Endothelial cell of umbilical vein (primary cell): ENCODE data around the gene MAP4K4. TPM values are rescaled to one million over a fixed set of nuclear protein-coding genes. Genes with fewer than 3 reads are reported as not detected.

Experiments used
- BruUV-seq: library from RNA; stranded (reverse); fragments of 400-500 nt; replicated peaks from 2 replicates; lab custom pipeline; 2021; lab: Mats Ljungman, UMichigan
- CTCF ChIA-PET: fragments of 300-600, 350-600 bp; sonication (Branson Sonifier 250); formaldehyde crosslinking; loops from one replicate; lab custom pipeline; 2021; ENCODE audit warnings: antibody characterized with exemption, inconsistent platforms; lab: Charles Lee
- POLR2A ChIA-PET: fragments of 300-600, 350-600 bp; sonication (Branson Sonifier 250); formaldehyde crosslinking; loops from one replicate; lab custom pipeline; 2021; ENCODE audit warnings: antibody characterized with exemption, inconsistent platforms; lab: Charles Lee
- DNase-seq: peaks from one replicate; pipeline ENCODE4 v3.0.0-alpha.2; 2011; ENCODE audit warnings: low read depth, low spot score
- FAIRE-seq: peaks from 2 replicates; lab custom pipeline; 2011; peaks lifted over from hg19 to GRCh38; lab: Jason Lieb, UNC
- H2AFZ ChIP-seq: 2 replicates; pipeline ENCODE4 v1.6.0; 2012; ENCODE audit warnings: low read depth, low read length, control low read depth, inconsistent platforms
- H3K27ac ChIP-seq: 2 replicates; pipeline ENCODE4 v1.5.1; 2011; ENCODE audit warnings: low read depth, mild to moderate bottlenecking, control low read depth, low read length, moderate library complexity; ENCODE audit not compliant: insufficient read depth
- H3K27me3 ChIP-seq, 2 experiments: 2 replicates each; pipeline versions ENCODE4 v1.6.0 to v1.6.1; 2011; ENCODE audit warnings: low read length in 2 of 2, mixed read lengths in 1 of 2; ENCODE audit not compliant: control insufficient read depth in 2 of 2, insufficient read depth in 2 of 2
- H3K36me3 ChIP-seq, 2 experiments: 2 replicates in 1 of 2; 3 replicates in 1 of 2; pipeline ENCODE4 v1.5.1; 2011; ENCODE audit warnings: low read length in 2 of 2, mild to moderate bottlenecking in 1 of 2, moderate library complexity in 1 of 2; ENCODE audit not compliant: control insufficient read depth in 2 of 2, insufficient read depth in 2 of 2; ENCODE audit errors: extremely low read depth in 1 of 2
- H3K4me1 ChIP-seq: 3 replicates; pipeline ENCODE4 v1.5.1; 2011; ENCODE audit warnings: mild to moderate bottlenecking, low read length; ENCODE audit not compliant: control insufficient read depth, insufficient read depth; ENCODE audit errors: extremely low read depth
- H3K4me2 ChIP-seq: 2 replicates; pipeline ENCODE4 v1.6.1; 2011; ENCODE audit warnings: low read length, control low read depth, mixed read lengths; ENCODE audit not compliant: insufficient read depth
- H3K4me3 ChIP-seq, 3 experiments: fragments of 200-600 bp in 1 of 3; sonication (generic), shearing (Covaris generic) in 1 of 3; replicated peaks in 1 of 3; 2 replicates each; pipeline ENCODE4 v1.5.1; 2011 to 2016; ENCODE audit warnings: control low read depth in 3 of 3, low read length in 3 of 3, mild to moderate bottlenecking in 2 of 3, inconsistent platforms in 1 of 3, low read depth in 1 of 3, moderate library complexity in 1 of 3; ENCODE audit not compliant: insufficient read depth in 1 of 3
- H3K79me2 ChIP-seq: 2 replicates; pipeline ENCODE4 v1.6.0; 2012; ENCODE audit warnings: low read length, inconsistent platforms; ENCODE audit not compliant: control insufficient read depth, insufficient read depth
- H3K9ac ChIP-seq: replicated peaks from 2 replicates; pipeline ENCODE3; 2011; ENCODE audit warnings: low read length, control low read depth; ENCODE audit not compliant: insufficient read depth; ENCODE audit errors: extremely low read depth
- H3K9me1 ChIP-seq: replicated peaks from 3 replicates; pipeline ENCODE4 v1.6.0; 2011; ENCODE audit warnings: mild to moderate bottlenecking, low read length; ENCODE audit not compliant: control insufficient read depth, insufficient read depth; ENCODE audit errors: extremely low read depth
- H3K9me3 ChIP-seq: replicated peaks from 2 replicates; pipeline ENCODE4 v1.5.1; 2012; ENCODE audit warnings: low read length, inconsistent platforms; ENCODE audit not compliant: control insufficient read depth, insufficient read depth
- H4K20me1 ChIP-seq: replicated peaks from 2 replicates; pipeline ENCODE3; 2011; ENCODE audit warnings: mild to moderate bottlenecking, low read length; ENCODE audit not compliant: control insufficient read depth, insufficient read depth; ENCODE audit errors: extremely low read depth
- CTCF ChIP-seq, 2 donors: IDR thresholded peaks; 1 replicate in 1 of 2; 2 replicates in 1 of 2; pipeline ENCODE4 v1.5.1; 2011; ENCODE audit warnings: low read length in 2 of 2, mild to moderate bottlenecking in 2 of 2, moderate library complexity in 2 of 2, control low read depth in 1 of 2, inconsistent platforms in 1 of 2, low read depth in 1 of 2; ENCODE audit not compliant: insufficient read depth in 1 of 2; ENCODE audit errors: extremely low read depth in 1 of 2
- EZH2 ChIP-seq: IDR thresholded peaks from 2 replicates; pipeline ENCODE4 v1.6.1; 2012; ENCODE audit warnings: borderline replicate concordance, low read depth, mild to moderate bottlenecking, moderate library complexity, low read length, inconsistent platforms; ENCODE audit not compliant: severe bottlenecking
- FOS ChIP-seq: IDR thresholded peaks from 2 replicates; pipeline ENCODE4 v1.6.1; 2011; ENCODE audit warnings: mild to moderate bottlenecking, low read length, moderate library complexity, borderline replicate concordance; ENCODE audit not compliant: insufficient read depth
- GATA2 ChIP-seq: IDR thresholded peaks from 2 replicates; pipeline ENCODE4 v1.7.0; 2011; ENCODE audit warnings: low read depth, mild to moderate bottlenecking, moderate library complexity, mixed read lengths, low read length; ENCODE audit not compliant: insufficient read length, insufficient read depth
- JUN ChIP-seq: IDR thresholded peaks from 2 replicates; pipeline ENCODE4 v1.6.1; 2011; ENCODE audit warnings: borderline replicate concordance, low read depth; ENCODE audit not compliant: insufficient read length, insufficient read depth
- MAX ChIP-seq: IDR thresholded peaks from 2 replicates; pipeline ENCODE4 v1.6.1; 2011; ENCODE audit not compliant: insufficient read depth, insufficient read length
- MYC ChIP-seq: IDR thresholded peaks from one replicate; pipeline ENCODE4 v1.6.1; 2011; ENCODE audit warnings: mild to moderate bottlenecking, low read depth, low read length
- POLR2A ChIP-seq: IDR thresholded peaks from 2 replicates; pipeline ENCODE4 v1.6.1; 2012; ENCODE audit warnings: low read depth, mild to moderate bottlenecking, control low read depth, low read length
- POLR2AphosphoS5 ChIP-seq: IDR thresholded peaks from 2 replicates; pipeline ENCODE4 v1.6.1; 2012; ENCODE audit warnings: low read depth, mild to moderate bottlenecking, control low read depth, low read length, moderate library complexity; ENCODE audit not compliant: insufficient read depth
- dilution Hi-C: fragments of 300-500 bp; cut with MboI; formaldehyde crosslinking; loops from one replicate; pipeline ENCODE4 v1.15.0; 2019; ENCODE audit warnings: low sequenced_read_pairs; ENCODE audit not compliant: extremely low pct_ligation_motif_present
- intact Hi-C: fragments of 100-400 bp; cut with micrococcal nuclease; formaldehyde crosslinking; loops from one replicate; pipeline ENCODE4 v1.10.0; 2022
- polyA plus RNA-seq, 4 experiments: library from polyadenylated mRNA; depleted of rRNA in 3 of 4; stranded (reverse) in 3 of 4; unstranded in 1 of 4; fragments of >200 nt; gene quantifications; 2 replicates each; pipeline versions ENCODE4 v1.2.1 to v1.2.3, GENCODE V29; 2011 to 2012; ENCODE audit warnings: missing spikeins in 1 of 4
- total RNA-seq: library from RNA; stranded (reverse); gene quantifications from 2 replicates; pipeline ENCODE4 v1.2.3, GENCODE V29; 2021

MAP4K4 gene
- total and polyA plus RNA-seq, 2 donors (not counting 3 experiments of a cell fraction or from before 2014, with no cell fraction given): 79.4 to 269 TPM

DNA sequence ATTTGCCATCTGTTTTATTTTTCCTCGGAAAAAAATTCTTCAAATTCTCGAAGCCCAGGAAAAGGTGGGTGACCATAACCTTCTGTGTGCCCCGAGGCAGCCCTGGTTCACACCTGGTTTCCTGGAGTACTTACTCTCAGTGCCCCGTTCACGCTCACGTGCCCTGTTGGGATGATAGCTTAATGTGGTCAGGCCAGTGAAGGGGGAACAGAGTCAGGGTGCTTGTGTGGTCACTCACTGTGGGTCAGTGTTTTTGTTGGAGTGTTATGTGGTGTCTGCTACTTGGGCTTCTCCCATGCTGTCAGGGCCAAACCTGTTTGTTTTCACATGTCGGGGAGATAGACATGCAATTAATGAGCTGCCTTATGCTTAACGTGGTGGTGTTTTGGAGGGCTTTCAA, 78.1 kb downstream of the MAP4K4 start:
- CTCF ChIA-PET: interaction anchor here (0.8 to 2.2 kb wide), 6 partner anchors 9 to 357 kb away, joined by 3 to 7 read pairs (median 3); no protein-coding TSS in a partner anchor
- dilution Hi-C loops: no loop called here
- FAIRE-seq: no peak

More for the DNA sequence above, 78.1 kb downstream of the MAP4K4 start:
- Histone ChIP-seq H3K9me3 (no peaks in the 10 kb centered on the region), H3K27me3 (no peaks in the 10 kb centered on the region), H3K4me1 (peaks cover 35% of the 10 kb centered on the region), H4K20me1 (peaks cover 56% of the 10 kb centered on the region), H3K9ac (no peak overlapping the region), H3K4me3 (no peak overlapping the region), H3K27ac (no peak overlapping the region), H3K9me1 (no peaks in the 10 kb centered on the region), H2AFZ (no peak overlapping the region), H3K4me2 (no peak overlapping the region), H3K79me2 (peaks cover 100% of the 10 kb centered on the region), H3K36me3 (no peaks in the 10 kb centered on the region)
- intact Hi-C loops: no loop called here
- TF ChIP-seq CTCF (IDR thresholded peaks at IDR 0.05; ENCODE audit: extremely low read depth in 1 of 2, insufficient read depth in 1 of 2, low read depth in 1 of 2, low read length in 2 of 2) (no peak), FOS (no peak), POLR2AphosphoS5 (no peak), MAX (no peak), JUN (no peak), MYC (no peak), POLR2A (no peak), EZH2 (no peak), GATA2 (no peak)
- no TSS peak for BruUV-seq
- POLR2A ChIA-PET: interaction anchor here (0.7 to 0.8 kb wide), 2 partner anchors 108 to 748 kb away, joined by 5 to 8 read pairs; no protein-coding TSS in a partner anchor
- no peak for DNase-seq
